CD4-positive, alpha-beta T cell treated with Interleukin-2 at 100 ng/mL for 4 hours (primary cell): ENCODE measurements around the gene ZNF687.
A peak's percentile ranks its signal among the peaks of the same experiment; 100 is the strongest.

Experiments
- DNase-seq: peaks from one replicate; pipeline ENCODE4 v3.0.0-alpha.2; 2020; ENCODE audit warnings: low spot score

Gene ZNF687

DNA sequence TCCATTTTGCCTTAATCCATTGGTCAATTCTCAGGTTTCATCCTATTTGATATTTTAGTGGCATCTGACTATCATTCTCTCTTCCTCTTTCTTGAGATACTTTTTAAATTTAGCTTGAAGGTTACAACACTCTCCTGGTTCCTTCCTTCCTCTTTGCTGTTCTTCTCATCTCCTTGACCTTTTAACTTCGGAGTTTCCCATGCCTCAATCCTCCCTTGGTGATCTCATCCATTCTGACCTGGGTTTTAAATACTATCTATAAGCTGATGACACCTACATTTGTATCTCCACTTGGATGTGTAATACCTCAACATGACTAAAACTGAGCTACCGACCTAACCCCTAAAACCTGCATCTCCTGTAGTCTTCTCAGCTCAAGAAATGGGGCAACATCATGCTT lies 4.8 kb upstream of the ZNF687 start:
- DNase-seq = peak; percentile 4

DNA sequence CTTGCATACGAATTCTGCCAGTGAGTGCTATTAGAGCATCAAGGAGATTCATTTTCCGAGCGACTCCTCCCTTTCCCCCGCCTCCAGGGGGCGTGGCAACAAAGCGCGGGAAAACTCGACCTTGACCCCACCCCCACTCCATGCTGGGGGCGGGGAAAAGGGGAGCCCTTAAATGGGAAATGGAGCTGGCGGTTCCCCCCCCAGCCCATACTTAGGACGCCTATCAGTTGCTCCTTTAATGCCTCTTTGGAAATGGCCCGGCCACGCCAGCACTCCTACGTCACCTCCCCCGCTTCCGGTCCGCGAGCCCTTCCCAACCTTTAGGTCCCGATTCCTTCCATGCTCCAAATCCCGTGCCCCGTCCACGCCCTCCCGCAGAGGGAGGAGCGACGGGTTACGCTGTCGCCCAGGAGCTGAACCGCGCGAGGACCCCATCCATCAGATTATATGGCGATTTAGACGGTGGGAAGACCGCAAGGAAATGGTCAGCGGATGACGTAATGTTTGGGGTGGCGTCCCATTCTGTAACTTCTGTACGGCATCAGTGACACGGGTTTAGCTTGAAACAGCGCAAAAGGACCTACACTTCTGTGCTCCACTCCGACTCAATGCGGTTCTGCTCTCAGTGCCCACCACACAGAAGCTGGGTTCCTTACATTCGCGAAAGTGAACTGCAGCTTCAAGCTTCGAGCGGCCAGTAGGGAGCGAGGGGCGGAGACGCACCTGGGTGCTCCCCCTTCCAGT lies 702 bp upstream of the ZNF687 start:
- DNase-seq = peak; percentile 97

DNA sequence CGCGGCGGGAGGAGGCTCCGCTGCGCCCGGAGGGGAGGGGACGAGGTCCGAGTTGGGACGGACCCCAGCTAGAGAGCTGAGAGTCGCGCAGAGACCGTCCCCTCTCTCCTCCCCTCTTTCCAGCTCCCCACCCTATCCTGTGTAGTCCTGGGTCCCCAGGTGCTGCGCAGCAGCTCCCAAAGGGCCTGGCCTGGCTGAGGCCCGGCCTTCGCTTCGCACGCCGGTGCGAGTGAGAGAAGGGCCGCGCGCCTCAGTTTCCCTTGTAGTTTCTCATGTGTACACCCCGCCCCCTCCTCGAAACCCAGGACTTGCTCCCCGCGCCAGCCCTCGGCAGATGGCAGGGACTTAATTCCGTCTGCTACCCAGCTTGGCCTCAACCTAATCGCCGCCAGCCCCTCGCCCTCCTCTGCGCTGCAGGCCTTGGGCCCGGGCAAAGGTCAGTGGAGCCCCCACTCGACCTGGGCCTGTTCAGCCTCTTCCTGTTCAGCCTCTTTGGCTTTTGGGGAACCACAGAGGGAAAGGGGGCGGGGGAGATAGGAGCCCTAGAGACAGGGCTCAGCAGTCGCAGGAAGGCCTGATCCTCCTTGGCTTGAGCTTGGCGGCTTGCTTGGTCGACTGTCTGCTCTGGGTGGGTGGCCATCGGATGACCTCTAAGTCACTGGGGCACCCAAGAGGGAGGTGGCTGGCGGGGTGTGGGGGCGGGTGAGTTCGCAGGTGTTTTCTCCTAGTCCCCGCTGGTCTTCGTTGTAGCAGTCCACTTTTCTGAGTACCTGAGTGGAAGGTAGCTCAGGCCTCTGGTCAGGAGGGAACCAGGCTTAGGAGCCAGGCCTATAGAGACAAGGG lies 1.0 kb downstream of the ZNF687 start:
- DNase-seq = peak; percentile 8

- DNase-seq = no peak
These were observed 2.0 kb downstream of the ZNF687 start for GRCh38 chr1:151284013-151284577.

DNA sequence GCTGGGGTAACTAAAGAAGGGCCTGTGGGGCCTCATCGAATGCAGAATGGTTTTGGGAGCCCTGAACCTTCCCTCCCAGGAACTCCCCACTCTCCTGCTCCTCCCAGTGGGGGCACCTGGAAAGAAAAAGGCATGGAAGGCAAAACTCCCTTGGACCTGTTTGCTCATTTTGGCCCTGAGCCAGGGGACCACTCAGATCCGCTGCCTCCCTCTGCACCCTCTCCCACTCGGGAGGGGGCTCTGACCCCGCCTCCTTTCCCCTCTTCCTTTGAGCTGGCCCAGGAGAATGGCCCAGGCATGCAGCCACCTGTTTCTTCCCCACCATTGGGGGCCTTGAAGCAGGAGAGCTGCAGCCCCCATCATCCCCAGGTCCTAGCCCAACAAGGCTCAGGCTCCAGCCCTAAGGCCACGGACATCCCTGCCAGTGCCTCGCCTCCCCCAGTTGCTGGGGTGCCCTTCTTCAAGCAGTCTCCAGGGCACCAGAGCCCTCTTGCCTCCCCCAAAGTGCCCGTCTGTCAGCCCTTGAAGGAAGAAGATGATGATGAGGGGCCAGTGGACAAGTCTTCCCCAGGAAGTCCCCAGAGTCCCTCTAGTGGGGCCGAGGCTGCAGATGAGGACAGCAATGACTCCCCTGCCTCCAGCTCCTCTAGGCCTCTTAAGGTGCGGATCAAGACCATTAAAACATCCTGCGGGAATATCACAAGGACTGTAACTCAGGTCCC lies 4.7 kb downstream of the ZNF687 start:
- DNase-seq = no peak

DNA sequence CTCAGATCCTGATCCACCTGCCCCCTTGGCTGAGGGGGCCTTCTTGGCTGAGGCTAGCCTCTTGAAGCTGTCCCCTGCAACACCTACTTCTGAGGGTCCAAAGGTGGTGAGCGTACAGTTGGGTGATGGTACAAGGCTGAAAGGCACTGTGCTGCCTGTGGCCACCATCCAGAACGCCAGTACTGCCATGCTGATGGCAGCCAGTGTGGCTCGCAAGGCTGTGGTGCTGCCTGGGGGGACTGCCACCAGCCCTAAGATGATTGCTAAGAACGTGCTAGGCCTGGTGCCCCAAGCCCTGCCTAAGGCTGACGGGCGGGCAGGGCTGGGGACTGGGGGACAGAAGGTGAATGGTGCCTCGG lies 5.2 kb downstream of the ZNF687 start:
- DNase-seq = no peak

GRCh38 chr1:151287767-151288500 lies 5.8 kb downstream of the ZNF687 start:
- no peak for DNase-seq

- no peak for DNase-seq
These were observed 6.4 kb downstream of the ZNF687 start for GRCh38 chr1:151288502-151288901.

GRCh38 chr1:151289080-151289935 lies 7.2 kb downstream of the ZNF687 start:
- DNase-seq = no peak

- no peak for DNase-seq
These were observed 8.1 kb downstream of the ZNF687 start for GRCh38 chr1:151289991-151290708.

DNA sequence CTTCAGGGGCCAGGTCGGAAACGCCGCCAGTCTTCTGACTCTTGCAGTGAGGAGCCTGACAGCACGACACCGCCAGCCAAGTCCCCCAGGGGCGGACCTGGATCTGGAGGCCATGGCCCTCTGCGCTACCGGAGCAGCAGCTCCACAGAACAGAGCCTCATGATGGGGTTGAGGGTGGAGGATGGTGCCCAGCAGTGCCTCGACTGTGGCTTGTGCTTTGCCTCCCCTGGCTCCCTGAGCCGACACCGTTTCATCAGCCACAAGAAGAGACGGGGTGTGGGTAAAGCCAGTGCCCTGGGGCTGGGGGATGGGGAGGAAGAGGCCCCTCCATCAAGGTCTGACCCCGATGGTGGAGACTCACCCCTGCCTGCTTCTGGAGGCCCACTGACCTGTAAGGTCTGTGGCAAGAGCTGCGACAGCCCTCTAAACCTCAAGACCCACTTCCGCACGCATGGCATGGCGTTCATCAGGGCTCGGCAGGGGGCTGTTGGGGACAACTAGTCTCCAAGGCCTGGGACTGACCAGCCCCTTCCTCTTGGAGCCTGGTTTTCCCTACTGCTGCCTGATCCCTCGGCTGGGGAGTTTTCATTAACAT lies 8.7 kb downstream of the ZNF687 start:
- no peak for DNase-seq

DNA sequence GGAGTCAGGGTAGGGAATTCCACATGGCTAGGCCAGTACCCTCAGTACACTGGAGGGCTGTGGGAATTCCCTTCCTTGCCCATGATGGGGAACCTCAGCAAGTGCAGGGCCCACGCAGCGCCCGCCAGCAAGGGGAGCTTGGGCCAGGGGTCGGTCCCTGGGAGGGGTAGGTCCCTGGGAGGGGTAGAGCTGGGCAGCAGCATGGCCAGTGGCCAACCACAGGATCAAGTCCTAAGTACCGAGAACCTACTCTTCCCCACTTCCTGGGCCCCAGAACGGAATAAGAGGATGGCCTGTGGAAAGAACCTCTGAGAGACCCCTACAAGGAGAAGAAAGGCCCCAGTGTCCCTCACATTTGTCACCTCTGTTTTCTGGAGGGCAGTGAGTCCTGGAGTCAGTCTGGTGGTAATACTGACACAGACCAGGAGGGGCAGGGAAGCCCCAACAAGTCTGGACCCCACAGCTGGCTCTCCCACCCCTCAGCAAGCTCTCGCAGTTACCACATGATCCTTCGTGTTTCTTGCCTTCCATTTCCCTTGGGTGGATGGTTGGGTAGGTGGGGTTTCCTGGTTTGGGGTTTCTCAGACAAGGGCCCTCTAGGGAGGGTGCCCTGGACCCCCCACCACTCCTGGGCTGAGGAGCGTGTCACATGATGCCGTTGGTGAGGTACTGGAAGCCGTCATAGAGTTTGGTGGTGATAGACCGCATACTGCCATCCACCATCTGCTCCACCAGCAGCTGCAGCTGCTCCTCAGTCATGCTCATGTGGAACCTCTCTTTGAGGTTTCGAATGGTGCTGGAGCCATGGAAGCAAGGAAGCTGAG lies 10.3 kb downstream of the ZNF687 start:
- DNase-seq = no peak

GRCh38 chr1:151293093-151293492 lies 11.0 kb downstream of the ZNF687 start:
- DNase-seq = no peak

GRCh38 chr1:151294742-151295462 lies 12.8 kb downstream of the ZNF687 start:
- no peak for DNase-seq

GRCh38 chr1:151309811-151310323 lies 27.8 kb downstream of the ZNF687 start:
- DNase-seq = no peak

DNA sequence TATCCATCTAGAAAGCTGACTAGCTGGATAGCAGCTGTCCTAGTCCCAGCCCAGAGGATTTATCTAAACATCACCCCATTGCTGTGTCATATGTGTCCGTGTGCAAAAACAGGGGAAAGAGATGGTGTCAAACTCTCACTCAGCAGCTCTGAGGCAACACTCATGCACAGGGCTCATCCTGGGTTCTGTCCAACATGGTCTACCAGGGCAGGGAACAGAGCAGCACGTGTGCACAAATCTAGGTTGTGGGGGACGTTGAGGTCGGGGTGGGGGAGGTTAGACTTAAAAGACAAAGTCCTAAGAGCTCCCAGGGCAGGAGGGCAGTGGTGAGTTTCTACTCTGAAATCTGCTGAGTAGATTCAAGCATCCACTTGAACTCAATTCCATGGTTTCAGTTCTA lies 28.9 kb downstream of the ZNF687 start:
- DNase-seq = no peak

DNA sequence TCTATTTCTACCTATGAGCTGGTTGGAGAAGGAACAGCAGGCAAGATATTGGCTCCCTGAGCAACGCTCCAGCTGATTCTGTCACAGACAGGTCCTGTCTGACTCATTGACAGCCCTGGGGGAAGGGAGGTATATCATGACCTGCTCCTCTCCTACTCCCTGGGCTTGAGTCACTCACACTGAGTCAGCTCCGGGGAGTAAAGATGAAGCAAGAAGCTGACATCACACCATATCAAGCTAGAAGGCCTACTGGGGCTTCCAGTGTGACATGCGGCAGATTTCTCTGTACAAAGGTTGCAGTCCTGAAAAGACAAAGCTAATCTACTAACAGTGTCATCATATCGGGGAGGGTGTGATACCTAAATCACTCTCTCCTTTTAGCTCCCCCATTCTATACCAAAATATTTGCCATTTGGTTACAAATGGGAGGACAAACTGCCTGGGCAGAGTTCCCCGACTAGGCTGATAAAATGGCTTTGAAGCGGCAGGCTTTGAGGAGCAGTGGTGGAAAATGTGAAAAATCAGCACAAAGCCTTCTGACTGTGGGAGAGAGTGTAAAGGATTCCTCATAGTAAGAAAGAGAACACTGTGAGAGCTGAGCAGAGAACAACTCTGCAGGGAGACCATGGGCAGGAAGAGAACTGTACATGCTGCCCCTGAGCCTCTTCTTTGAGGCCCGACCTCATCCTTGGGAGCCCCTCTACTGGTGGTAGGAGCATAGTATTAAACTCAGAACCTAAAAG lies 29.7 kb downstream of the ZNF687 start:
- DNase-seq = peak; percentile 89
